Stimulated activated CD8-positive, alpha-beta memory T cell treated with anti-CD3 and anti-CD28 coated beads, Interleukin-12 subunit alpha, Interleukin-12 subunit beta, amount 100 ng/mL, for 24 hours (primary cell): ENCODE data around the gene ADCY5.

ENCODE experiments used
- DNase-seq: peaks from one replicate; pipeline ENCODE4 v3.0.0-alpha.2; 2020; ENCODE audit errors: extremely low read depth

Gene ADCY5

GRCh38 chr3:123429362-123430125, 19.3 kb downstream of the ADCY5 start:
- no peak for DNase-seq

DNA sequence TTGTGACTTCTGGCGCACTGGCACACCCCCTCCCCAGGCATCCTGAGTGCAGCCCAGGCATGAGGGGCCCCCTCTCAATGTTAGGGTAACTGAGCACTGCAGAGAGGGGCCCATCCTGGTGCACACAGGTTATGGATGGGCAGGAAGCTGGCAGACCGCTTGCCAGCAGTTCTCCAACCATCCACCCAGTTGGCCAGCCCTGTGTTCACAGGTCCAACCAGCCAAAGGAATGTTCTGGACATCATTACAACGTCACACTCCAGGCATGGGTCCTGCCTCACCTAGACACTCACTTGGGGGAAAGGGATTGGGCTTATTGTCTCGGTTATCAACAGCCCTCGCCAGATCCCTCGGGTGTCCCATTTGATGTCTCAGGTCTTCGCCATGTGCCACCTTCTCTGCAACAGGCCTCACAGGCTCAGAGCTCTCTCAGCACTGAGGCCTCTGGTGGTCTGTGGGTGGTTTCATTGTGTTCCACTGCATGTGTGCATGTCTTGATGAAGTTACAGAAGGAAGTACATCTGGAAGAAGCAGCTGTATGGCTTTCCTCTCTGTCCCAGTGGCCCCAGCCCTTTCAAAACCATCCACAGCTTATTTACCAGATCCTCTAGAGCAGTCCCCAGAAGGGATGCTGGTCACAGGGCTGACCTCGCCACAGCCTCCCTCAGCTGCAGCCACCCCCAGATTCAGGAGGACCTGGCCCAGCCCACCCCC, 23.7 kb downstream of the ADCY5 start:
- no peak for DNase-seq

- DNase-seq = no peak
These were observed 24.4 kb downstream of the ADCY5 start for GRCh38 chr3:123424321-123424998.

- no peak for DNase-seq
These were observed 25.1 kb downstream of the ADCY5 start for GRCh38 chr3:123423806-123424205.

GRCh38 chr3:123423031-123423430, 25.9 kb downstream of the ADCY5 start:
- no peak for DNase-seq

DNA sequence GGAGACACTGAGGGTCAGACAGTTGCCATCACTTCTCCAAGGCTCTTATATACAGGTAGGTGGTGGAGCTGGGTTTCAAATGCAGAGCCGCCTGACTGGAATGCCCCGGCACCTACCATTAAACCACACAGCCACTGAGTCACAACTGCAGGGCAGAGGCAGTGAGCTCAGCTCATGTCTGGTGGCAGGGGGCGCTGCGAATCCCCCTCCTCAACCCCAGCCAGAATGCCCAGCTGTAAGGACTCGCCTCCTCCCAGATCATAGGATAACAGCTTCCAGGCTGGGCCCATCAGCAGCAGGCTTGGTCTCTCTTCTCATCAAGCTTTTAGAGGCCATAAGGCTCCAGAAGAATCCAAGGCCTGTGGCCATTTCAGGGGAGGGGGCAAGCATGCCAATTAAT, 26.4 kb downstream of the ADCY5 start:
- DNase-seq = no peak

GRCh38 chr3:123421353-123422174, 27.3 kb downstream of the ADCY5 start:
- DNase-seq = no peak

DNA sequence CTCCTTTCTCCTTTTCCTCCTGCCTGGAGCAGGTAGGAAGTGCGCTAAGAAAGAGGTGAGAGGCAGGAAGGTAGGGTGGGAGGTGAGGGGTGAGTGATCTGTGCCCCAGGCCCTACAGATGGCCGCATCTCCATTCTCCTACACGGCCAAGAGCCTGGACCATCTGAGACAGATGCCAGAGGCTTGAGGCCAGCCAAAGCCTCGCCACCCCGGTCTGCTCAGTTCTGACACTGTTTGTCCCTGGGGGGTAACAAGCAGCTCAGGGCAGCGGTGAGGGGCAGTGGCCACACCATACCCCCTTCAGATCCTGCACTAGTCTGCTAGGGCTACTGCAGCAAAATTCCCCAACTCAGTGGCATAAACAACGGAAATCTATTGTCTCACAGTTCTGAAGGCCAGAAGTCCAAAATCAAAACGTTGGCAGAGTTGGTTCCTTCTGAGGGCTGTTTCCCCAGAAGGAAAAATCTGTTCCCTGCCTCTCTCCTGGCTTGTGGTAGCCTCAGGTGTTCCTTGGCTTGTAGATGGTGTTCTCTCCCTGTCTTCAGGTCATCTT, 28.4 kb downstream of the ADCY5 start:
- DNase-seq = no peak

GRCh38 chr3:123419850-123420297, 29.0 kb downstream of the ADCY5 start:
- no peak for DNase-seq

DNA sequence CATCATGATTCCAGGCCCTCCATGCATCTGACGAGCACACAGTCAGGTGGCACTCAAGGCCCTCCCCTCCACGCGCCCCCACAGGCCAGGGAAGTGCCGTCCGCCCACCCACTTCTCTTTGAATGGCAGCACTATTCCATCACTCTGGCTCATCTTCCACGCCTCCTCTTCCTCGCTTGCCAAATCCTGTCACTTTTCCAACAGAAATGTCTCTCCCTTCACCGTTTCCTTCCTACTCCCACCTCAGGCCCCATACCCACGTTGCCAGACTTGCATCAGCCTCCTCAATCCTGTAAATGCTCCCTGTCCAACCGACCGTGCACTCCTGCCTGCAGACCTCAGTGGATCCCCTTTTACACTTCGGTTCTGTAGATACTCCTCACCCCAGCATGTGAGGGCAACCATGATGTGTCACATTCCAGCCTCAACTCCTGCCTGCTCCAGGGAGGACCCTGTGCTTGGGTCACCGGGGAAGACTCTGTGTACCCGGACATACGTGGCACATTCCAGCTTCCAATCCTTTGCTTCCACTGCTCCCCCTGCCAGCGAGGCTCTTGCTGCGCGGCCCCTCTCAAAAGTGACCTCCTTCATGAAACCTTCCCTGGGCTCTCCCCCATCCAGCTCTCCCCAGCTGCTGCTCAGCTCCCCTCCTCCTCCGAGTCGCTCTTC, 29.6 kb downstream of the ADCY5 start:
- no peak for DNase-seq

DNA sequence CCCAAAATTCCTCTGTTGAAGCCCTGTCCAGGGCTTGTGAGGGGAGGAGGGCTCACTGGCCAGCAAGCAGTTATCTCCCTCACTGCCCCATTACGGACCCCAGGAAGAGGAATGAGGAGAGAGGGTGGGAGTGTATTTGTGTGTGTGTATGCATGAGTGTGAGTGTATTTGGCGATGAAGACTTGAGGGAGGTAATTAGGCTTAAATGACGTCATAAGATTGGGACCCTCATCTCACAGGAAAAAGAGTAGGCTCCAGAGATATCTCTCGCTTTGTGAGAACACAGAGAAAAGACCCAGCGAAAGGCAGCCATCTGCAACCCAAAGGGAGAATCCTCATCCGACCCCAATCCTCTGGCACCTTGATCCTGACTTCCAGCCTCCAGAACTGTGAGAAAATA, 32.2 kb downstream of the ADCY5 start:
- no peak for DNase-seq

- no peak for DNase-seq
These were observed 32.7 kb downstream of the ADCY5 start for GRCh38 chr3:123416173-123416572.

DNA sequence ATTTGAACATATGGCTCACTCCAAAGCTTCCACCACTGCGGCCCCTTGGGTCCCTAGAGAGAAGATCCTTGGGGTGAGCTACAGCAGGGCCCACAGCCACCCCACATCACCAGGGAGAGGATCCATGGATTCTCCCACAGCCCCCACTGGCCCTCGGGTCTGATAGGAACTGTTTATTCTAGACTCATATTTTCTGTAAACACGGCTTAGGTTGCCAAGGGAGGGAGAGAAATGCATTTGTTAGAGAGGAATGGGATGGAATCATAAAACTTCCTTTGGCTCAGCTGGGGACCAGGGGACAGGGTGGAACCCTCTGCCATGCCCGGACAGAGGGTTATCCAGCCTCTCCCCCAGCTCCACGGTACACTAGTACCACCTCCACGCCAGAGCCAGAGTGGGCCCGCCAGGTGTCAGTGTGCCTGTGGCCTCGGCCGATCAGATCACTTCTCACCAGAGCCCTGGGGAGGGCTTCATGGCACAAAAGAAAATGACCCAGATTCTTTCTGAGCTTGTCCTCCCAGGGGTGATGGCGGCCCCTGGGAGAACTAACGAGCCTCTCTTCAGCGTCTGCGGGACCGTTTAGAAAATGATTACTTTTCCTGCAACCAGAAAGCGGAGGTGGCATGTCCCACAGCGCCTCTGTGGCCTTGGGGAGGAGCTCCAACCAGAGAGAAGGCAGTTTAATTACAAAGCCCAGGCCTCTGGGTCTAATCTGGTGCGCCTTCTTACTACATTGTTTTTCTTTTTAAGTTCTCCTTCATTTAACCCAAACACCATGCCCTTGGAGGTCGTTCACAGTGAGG, 33.7 kb downstream of the ADCY5 start:
- DNase-seq = no peak

GRCh38 chr3:123412811-123413604, 35.9 kb downstream of the ADCY5 start:
- no peak for DNase-seq

DNA sequence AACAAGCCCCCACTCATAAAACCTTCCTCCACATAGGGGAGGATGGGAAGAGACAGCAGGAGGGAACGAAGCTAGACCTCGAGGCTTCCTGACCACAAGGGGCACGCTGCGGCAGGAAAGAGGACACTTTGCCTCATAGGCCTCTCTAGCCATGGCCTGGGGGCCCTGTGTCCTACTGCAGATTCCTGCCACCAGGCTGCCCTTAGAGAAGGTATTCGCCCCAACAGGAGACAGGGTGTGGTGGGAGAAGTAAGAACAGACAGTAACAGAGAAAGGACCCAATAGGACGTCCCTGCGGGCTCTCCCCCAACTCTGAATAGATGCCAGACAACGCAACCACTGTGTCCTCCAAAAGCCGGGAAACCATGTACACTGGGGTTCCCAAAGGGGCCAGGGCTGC, 36.8 kb downstream of the ADCY5 start:
- no peak for DNase-seq

GRCh38 chr3:123411340-123412040, 37.4 kb downstream of the ADCY5 start:
- DNase-seq = no peak

DNA sequence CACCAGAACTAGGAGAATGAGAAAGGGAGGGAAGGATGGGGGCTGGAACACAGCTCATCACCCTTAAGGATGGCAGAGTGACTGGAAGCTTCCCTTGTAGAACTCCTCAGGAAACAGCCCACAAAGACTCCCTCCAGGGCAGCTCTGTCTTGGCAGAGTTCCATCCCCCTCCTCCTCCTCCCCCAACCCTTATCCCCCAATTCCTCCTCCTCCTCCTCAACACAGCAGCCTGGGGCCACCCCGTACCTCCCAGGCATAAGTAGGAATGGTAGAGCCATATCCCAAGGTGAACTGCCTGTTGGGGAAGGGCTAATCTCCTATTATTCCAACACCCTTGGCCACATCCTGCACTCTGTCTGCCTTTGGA, 38.8 kb downstream of the ADCY5 start:
- DNase-seq = no peak

DNA sequence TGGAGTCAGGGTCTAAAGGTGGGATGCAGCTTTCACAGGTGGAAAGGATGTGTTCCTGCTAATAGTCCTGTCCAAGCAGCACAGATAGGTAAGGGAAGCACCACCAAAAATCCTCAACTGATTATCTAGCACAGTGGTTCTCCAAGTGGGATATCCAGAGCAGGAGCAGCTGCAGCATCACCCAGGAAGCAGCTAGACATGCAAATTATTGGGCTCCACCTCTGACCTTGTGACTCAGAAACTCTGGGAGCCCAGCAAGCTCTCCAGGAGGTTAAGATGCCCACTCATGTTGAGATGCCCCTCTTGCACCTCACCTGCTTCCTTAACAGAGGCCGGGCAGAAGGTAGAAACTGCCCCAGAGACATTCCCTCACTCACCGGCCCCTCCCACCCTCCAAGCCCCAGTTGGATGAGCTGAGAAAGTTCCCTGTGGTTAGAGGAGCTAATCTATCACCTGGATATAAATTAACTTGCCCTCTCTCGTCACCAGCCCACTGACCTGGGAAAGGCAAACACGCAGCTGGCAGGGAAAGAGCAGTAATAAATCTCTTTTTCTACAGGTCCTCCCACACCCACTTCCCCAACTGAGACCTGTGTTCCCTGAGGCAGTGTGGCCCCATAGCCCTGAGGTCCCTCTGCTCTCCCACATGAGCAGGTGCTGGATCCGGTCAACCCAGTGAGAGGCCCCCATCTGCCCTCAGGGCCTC, 39.3 kb downstream of the ADCY5 start:
- DNase-seq = no peak
